HG03342 (cell line): ENCODE measurements around the gene ZBTB44.
"Not testable (repeated sequence)": the region's sequence is repeated elsewhere in the genome, so short reads cannot be mapped to it uniquely, and the experiment has no call there.

Experiments
- ATAC-seq: cut with Tn5 transposase; IDR thresholded peaks from one replicate; pipeline ENCODE4 v1.9.1; 2021; ENCODE audit warnings: mild to moderate bottlenecking, moderate library complexity; ENCODE audit not compliant: unreplicated experiment

The ZBTB44 gene

GRCh38 chr11:130314750-130315285 is at the start of gene ZBTB44:
Gene ZBTB44 (minus strand): TSS chr11:130314917. CDS start chr11:130261873, 53,044 bp downstream.
- ATAC-seq, result peak; percentile 60

GRCh38 chr11:130359419-130359818 is 44.7 kb upstream of the ZBTB44 start:
- no peak for ATAC-seq

- ATAC-seq, result no peak
Observed at GRCh38 chr11:130358398-130358797, 43.7 kb upstream of the ZBTB44 start.

GRCh38 chr11:130347261-130347660 is 32.5 kb upstream of the ZBTB44 start:
- no peak for ATAC-seq

GRCh38 chr11:130344841-130345240 is 30.1 kb upstream of the ZBTB44 start:
- ATAC-seq, result no peak

GRCh38 chr11:130340671-130341319 is 26.1 kb upstream of the ZBTB44 start:
- no peak for ATAC-seq

- ATAC-seq, result no peak
Observed at GRCh38 chr11:130338667-130339066, 23.9 kb upstream of the ZBTB44 start.

- no peak for ATAC-seq
Observed at GRCh38 chr11:130337281-130338089, 22.8 kb upstream of the ZBTB44 start.

- ATAC-seq, result not testable (repeated sequence)
Observed at GRCh38 chr11:130331397-130331796, 16.7 kb upstream of the ZBTB44 start.

GRCh38 chr11:130330101-130330684 is 15.5 kb upstream of the ZBTB44 start:
- no peak for ATAC-seq

- no peak for ATAC-seq
Observed at GRCh38 chr11:130328420-130328819, 13.7 kb upstream of the ZBTB44 start.

- ATAC-seq, result no peak
Observed at GRCh38 chr11:130327716-130328115, 13.0 kb upstream of the ZBTB44 start.

- no peak for ATAC-seq
Observed at GRCh38 chr11:130325691-130326090, 11.0 kb upstream of the ZBTB44 start.

GRCh38 chr11:130323452-130324450 is 9.0 kb upstream of the ZBTB44 start:
- ATAC-seq, result no peak

- ATAC-seq, result no peak
Observed at GRCh38 chr11:130322126-130322525, 7.4 kb upstream of the ZBTB44 start.

GRCh38 chr11:130318031-130318673 is 3.4 kb upstream of the ZBTB44 start:
- ATAC-seq, result no peak

GRCh38 chr11:130315354-130315970 is 745 bp upstream of the ZBTB44 start:
- peak; percentile 48 for ATAC-seq

GRCh38 chr11:130314184-130314749 is 450 bp downstream of the ZBTB44 start:
- ATAC-seq, result peak; percentile 49
